Measurements from ENCODE around the gene ARHGEF17.

Gene ARHGEF17

DNA sequence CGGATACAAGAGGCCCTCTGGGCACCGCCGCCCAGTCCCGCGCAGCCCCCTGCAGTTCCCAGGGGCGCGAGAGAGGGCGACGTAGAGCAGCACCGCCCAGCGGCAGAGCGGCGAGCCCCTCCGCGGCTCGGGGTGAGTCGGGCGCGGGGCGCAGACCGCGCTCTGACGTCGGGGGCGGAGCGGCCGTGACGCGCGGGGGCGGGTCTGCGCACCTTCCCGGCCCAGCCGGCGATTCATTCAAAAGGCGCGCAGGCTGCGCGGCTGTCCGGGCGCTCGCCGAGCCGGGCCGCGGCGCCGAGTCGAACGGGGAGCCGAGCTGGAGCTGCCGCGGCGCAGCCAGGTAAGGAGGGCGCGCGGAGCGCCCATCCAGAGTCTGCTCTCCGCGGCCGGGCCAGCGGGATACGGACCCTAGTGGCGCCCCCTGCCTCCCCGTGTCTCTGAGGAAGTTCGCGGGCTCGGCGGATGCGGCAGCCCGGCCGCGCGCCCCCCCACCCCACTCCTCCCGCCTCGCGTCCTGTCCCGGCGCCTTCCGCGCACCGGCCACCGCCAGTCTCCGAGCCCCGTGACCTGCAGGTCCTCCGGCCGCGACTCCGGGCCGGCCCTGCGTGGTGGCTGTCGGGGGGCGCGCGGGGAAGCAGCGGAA is 68.2 kb downstream of the ARHGEF17 start, which contains the start of gene RELT:
TSS of gene RELT (plus strand) at position 240 of the 643 bp plus-strand sequence. CDS start 12,738 bp downstream, outside the sequence.
- in situ Hi-C loops (cut with MboI; ENCODE audit: low sequenced_read_pairs): no loop called here

DNA sequence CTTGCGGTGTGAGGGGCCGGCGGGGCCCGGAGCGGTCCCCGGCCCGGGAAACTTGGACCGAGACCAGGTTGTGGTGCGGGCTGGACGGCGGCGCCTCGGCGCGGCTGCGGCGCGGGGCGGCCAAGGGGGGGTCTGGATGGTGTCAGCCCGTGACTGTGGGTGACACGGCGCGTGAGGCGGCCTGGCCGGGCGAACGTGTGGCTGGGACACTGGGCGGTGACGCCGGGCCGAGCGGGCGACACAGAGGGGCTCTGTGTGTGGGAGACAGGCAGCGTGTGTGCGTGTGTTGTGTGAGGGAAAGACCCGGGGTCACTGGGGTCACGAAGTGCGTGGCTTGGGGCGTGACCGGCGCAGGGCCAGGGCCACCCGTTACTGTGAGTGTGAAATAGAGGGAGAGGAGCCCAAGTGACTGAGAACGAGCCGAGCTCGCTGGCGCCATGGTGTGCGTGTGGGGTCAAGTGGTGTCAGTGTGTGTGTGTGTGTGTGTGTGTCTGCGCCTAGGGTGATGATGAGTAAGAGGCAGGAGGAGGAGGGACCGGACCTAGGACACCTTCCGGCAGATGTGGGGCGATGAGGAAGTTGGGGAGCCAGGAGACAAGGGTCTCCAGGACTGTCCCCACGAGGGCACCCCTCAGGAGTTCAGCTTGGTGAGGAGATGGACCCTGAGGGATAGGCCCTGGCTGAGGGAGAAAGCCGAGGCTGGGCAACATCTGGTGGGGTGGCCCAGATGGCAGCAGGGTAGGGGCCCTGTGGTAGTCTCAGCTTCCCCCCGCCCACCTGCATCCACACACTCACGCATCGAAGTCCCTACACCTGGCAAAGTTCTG is 68.9 kb downstream of the ARHGEF17 start:
- in situ Hi-C loops (cut with MboI; ENCODE audit: low sequenced_read_pairs): no loop called here

DNA sequence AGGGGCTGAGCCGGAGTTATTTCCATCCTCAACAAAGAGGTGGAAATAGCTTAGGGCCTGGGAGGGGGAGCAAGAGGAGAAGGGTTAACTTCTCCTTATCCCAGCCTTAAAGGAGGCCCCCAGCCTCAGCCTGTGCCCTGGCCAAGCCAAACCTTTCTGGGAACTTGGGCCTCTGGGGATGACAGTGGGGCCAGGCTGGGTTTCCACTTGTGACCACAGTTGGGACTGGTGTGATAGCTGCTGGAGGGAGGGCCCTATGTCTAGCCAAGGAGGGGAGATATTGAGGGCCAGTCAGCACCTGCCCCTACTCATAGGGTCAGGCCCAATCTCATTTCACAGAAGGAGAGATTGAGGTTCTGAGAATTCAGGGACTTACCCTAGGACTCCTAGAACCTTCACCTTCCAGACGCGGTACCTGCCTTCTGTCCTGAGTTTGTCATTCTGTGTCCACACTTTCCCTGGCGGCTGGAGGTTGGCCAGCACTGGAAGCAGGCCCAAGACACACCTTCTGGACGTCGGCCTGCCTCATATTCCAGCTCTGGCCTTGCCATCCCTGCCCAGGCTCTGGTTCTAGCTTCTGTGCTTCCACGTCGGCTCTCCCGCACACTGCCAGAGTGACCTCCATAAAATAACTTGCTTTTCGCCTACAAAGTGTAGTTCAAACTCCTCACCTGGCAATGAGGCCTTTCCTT is 71.3 kb downstream of the ARHGEF17 start:
- in situ Hi-C loops (cut with MboI; ENCODE audit: low sequenced_read_pairs): no loop called here

DNA sequence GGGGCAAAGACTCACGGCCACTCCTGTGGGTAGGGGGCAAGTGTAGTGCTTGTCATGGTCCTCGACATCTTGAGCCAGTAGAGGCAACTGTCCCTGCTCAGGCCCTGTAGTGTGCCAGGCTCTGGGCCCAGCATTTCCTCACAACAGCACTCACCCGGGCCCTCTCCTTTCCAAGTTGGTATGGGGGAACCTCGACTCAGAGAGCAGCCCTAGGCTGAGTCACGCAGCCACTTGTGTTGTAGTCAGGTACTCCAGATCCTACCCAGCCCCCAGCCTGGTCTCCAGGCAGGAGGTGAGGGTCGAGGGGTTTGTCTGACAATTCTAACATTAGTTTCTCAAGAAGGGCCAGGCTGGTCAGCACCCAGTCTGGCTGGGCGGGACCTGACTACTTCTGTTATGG is 72.3 kb downstream of the ARHGEF17 start:
- in situ Hi-C loops (cut with MboI; ENCODE audit: low sequenced_read_pairs): no loop called here

DNA sequence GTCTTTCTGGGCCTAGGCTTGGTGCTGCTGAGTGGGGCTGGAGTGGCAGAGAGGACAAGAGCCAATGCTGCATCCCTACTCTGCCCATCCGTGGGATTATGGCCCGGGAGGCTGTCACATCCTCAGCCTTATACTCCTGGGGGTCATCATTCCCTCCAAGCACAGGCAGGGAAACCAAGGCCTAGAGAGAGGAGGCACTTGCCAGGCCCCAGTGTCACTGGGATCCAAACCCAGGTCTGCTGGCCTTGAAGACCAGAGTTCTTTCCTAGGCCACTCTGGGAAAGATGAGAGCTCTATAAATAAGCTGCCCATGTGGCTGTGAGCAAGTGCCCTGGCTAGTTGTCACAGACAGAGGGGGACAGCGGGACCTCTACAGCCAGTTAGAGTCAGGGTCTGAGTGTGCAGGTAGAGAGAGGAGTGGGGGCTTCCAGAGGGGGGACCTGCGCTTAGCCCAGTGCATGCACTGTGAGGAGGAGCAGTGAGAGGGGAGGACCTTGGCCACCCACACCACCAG is 72.9 kb downstream of the ARHGEF17 start:
- in situ Hi-C loops (cut with MboI; ENCODE audit: low sequenced_read_pairs): no loop called here

DNA sequence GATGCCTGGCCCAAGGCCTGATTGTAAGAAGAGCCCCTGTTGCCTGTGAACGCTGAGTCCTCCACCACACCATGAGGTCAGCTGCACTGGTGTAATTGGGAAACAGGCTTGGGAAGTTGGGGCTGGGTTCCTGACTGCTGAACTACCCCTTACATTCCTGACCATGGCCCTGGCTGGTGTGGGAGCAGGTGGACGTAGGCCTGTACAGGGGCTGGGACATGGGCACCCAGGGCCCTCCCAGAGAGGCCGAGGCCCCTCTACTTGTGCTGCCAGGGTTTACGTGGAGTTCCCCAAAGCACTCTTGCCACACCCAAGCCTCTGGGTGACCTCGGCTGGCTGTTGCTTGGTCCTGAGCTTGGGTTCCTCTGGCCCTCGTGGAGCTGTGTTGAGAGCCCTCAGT is 73.5 kb downstream of the ARHGEF17 start:
- in situ Hi-C loops (cut with MboI; ENCODE audit: low sequenced_read_pairs): no loop called here

DNA sequence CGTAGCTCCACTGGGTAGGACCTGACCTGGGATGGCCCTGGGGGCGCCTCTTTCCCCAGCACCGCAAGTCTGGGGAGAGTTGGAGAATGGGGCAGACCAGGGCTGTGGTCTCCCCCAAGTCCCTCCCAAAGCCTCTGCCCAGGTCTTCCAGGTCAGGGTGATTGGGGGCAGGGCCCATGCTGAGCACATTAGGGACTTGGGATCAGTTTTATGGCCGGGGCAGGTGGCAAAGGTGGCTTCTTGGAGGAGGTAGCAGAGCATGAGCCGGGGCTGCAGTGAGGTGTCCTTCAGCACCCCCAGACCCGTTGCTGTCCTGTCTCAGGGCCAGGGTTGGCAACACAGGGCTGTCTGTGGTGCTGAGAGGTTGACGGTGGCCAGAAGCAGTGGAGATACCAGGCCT is 74.1 kb downstream of the ARHGEF17 start:
- in situ Hi-C loops (cut with MboI; ENCODE audit: low sequenced_read_pairs): no loop called here

DNA sequence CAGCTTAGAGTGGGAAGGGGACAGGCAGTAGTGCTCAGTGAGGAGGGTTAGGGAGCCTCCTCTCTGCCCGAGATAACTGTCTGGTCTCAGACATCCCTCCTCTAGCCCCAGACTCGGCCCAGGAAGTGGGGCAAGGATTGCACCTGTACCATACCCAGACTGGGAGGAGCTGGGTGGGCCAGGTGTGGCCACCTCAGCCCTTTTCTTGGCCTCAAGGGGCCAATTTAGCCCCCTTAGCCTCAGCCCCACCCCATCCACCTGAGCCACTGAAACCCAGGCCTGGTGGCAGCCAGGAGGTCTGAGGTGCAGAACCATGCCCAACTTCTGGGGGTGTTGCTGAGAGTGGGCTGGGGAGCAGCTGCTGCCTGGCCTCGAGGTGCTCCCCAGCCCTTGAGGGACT is 74.7 kb downstream of the ARHGEF17 start:
- in situ Hi-C loops (cut with MboI; ENCODE audit: low sequenced_read_pairs): no loop called here

DNA sequence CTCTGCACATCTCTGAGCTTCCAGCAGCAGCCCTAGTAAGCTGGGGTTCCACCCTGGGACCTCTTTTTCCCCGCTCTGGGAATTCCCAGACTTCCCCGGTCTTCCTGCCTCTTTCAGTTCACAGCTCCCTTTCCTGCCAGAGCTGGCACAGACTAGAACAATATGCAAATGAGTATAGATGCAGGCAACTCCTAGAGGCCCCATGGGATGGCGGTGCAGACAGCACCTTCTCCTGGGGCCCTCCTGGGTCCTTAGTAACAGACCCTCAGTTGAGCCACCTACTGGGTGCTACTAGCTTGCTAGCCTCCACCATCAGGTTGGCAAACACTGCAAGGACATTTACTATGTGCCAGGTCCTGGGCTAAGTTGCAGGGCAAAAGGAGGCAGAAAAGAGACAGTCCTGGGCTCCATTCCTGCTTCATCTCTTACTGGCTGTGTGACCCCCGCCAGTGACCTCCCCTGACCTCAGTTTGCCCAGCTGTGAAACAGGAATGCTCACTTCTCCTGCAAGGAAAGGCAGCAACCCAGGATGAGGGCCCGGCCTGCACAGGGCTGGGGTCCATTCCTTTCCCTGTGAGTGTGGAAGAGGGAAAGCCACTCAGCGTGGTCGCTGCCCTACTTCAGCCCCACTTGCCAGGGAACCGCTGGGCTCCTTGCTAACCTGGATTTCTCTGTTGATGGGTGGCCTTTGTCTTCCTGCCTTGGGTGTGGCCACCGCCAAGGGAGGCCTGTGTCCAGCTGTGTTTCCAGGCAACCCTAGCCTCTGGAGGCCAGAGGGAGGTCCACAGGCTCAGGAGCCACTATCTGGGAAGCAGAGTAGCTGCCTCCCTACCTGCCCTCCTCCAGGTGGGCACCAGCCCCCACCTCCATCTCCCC is 75.4 kb downstream of the ARHGEF17 start:
- in situ Hi-C loops (cut with MboI; ENCODE audit: low sequenced_read_pairs): no loop called here

DNA sequence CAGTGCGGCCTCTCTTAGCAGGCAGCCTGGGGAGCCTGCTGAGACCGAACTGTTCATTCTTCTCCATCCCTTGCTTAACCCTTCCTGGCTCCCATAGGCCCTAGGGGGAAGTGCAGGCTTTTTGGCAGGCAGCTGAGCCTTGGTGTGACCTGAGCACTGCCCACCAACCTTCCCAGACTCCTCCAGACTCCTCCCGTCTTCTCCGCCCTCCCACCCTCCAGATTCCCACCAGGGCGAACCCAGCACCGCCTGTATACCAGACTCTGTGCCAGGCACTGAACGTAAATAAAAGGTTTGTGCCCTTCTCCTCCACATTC is 76.0 kb downstream of the ARHGEF17 start:
- in situ Hi-C loops (cut with MboI; ENCODE audit: low sequenced_read_pairs): no loop called here

DNA sequence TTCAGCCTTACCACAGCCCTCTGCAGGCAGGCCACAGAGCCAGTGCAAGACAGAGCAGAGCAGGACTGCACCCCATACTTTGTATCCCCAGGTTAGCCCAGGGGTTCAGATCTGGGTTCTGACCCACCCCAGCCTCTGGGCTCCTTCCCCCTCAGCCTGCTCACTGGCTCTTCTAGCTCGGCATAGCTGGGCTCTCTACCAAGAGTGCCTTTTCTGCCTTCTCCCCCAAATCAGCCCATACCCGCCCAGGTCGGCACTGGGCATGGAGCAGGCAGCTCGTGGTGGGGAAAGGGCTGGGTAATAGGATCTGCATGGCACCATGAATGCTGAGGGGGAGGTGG is 76.4 kb downstream of the ARHGEF17 start:
- in situ Hi-C loops (cut with MboI; ENCODE audit: low sequenced_read_pairs): no loop called here

DNA sequence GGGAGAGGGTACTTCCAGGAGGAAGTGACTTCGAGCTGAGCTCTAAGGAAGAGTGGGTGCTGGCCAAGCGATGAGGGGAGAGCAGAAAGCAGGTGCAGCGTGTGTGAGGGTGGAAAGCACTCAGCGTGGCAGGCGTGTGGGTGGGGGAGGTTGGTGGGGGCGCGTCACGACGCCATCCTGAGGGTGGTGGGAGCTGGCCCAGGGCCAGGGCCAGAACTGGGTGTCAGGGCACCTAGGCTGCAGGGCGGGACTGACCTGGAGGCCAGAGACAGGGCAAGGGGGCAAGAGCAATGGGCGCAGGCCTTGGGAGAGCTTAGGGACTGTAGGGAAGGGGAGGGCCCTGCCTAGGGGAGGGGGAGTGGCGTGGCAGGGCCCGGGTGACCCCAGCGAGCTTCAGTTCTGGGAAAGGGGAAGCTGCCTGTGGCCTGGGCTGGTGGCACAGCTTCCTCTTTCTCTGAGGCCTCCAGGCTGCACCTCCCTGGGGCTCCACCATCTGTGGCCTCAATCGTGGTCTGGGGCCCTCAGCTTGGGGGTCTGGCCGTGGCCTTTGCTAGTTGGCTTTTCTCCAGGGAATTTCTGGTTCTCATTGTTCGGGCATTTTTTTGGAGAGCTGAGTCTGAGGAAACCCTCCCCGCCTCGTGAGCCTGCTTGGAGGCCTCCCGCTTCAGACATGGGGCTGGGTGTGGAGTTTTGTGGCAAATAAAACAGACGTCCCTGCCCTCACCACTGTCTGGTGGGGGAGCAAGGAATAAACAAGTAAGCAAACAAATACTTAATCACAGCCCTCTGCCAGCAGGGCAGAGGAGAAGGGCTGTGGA is 77.0 kb downstream of the ARHGEF17 start:
- in situ Hi-C loops (cut with MboI; ENCODE audit: low sequenced_read_pairs): no loop called here

DNA sequence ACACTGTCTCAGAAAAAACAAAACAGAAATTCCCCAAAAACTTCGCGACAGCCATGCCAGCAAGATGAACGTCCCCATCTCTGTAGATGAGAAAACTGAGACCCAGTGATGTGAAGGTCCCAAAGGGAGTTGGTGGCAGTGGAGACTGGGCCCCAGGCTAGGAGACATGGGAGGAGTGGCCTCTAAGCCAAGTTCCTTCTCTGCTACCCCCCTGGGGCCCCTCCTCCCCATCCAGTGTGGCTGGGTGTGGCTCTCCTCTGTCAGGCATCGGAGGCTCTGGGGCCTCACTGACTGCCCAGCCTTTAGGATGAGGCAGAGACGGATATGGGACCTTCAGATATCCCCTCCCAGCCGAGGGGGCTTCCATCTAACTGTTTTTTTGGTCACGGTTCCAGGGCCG is 77.9 kb downstream of the ARHGEF17 start:
- in situ Hi-C loops (cut with MboI; ENCODE audit: low sequenced_read_pairs): no loop called here

DNA sequence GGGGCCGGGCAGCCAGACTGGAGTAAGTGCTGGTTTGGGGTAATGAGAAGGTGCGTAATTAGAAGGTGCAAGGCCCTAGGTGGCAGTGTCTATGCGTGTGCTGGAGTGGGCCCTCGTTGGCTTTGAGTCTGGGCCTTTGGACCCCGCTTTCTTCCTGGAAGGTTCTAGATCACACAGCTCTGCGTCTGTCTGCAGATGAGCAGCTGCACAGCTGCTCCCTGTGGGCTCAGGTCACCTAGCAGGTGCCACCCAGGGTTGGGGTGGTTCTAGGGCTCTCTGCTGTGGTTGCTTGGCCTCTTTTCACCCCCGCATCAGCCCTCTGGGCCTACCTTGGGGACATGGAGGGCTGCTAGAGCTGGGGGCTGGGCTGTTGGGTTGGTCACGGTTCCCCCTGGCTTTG is 78.5 kb downstream of the ARHGEF17 start:
- in situ Hi-C loops (cut with MboI; ENCODE audit: low sequenced_read_pairs): no loop called here

DNA sequence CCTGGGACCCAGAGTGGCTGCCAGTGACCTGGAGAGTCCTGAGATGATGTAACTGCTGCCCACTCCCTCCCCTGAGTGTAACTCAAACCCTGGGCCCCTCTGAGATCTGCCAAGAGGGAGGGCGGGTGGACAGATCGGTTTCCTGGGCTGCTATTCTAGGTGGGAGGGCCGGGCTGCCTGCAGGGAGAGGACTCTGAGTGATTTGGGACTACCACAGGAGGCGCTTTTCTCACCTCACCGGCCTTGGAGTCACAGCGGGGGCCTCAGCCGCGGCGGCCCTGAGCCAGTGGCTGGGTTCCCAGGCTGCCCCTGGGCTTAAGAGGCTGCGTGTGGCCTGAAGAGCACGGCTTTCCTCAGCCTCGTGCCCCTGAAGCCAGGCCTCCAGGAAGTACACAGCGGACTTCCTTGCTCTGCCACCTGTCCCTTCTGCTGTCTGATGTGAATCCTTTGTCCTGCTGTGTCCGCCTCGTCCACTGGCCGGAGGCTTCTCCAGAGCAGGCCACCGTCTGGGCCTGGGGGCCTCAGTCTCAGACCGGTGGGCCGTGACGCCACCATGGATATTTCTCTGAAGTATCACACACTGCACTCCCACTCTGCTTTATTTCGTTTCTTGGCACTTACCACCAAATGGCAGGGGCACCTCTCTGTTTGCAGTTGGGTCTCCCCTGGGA is 79.7 kb downstream of the ARHGEF17 start:
- in situ Hi-C loops (cut with MboI; ENCODE audit: low sequenced_read_pairs): no loop called here

DNA sequence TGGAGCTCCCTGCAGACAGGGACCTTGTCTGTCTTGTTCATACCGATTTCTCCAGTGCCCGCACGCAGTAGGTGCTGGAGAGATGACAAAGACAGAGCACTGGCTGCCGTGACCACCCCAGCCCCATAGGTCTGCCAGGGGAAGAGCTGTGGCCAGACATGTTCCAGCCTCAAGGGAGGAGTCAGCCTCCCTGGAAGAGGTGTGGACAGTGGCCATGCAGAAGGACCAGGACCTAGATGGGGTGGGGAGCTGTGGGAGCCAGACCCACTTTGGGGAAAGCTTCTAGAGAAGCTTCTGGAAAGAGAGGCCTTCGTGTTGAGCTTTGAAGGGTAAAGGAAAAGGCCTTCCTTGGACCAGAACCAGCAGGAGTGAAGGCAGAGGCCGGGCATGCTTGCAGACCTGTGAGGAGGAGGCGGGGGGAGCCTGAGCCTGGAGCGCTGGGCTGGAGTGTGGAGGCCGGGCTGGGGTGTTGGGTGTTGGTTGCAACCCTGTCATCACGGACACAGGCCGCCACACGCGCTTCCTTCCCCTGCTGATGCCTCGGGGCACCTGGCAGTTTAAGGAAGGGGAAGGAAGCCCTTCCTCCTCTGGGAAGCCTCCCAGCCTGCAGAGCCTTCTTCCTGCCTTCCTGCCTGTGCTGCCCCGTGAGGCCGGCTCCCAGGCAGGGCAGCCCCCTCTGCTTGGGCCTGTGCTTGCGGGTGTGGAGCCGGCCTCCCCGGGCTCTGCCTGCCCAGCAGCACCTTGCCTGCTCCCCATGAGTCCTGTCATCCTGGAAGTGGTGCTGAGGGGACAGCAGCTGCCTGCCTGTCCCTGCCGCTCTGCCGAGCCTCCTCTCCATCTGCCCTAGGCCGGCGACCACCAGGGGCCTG is 80.4 kb downstream of the ARHGEF17 start:
- in situ Hi-C loops (cut with MboI; ENCODE audit: low sequenced_read_pairs): no loop called here

DNA sequence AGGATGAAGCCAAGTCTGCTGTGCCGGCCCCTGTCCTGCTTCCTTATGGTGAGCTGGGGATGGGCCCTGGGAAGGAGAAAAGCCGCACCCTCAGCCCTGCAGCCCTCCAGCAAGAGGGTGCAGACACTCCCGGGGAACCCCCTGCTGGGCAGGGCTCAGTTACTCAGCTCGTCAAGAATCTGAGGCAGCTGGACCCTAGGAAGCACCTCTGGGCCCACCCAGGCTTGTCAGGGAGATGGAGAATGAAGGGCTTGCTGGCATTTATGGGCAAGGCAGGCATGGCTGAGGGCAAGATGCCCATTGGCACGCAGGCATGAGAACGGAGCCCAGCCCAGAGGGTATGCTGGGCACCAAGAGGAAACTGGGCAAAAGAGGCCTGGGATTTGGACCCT is 81.1 kb downstream of the ARHGEF17 start:
- in situ Hi-C loops (cut with MboI; ENCODE audit: low sequenced_read_pairs): no loop called here

DNA sequence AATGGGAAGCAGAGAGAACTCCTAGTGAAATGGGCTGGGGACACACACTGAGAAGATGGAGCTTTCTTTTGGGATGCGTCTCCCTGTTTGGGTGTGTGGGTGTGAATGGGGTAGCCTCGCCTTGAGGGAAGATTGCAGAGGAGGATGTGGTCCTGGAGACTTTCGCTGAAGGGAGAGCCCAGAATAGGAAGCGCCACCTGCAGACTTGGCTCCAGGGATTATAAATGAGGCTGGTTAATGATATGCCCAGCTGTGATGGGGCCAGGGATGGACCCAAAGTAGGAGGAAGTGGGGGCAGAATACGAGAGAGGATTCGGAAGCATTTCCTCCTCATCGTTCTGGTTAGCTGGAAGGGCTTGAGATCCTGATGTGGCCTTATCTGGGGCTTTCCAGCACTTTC is 81.8 kb downstream of the ARHGEF17 start:
- in situ Hi-C loops (cut with MboI; ENCODE audit: low sequenced_read_pairs): loop anchor here (10.0 kb wide), 1 partner anchor 95 kb away; no protein-coding TSS in a partner anchor

All from HL-60/S4 treated with retinoic acid at 250 ng/mL for 4 days and 3 days (cell line).